OCI-LY1 (cell line): ENCODE results near the gene FAM200A.

Experiments used
- CTCF ChIP-seq: fragments of 200-600 bp; sonication (generic), shearing (Covaris generic); IDR thresholded peaks from 2 replicates; pipeline ENCODE4 v1.5.1; 2017; ENCODE audit warnings: mild to moderate bottlenecking, antibody characterized with exemption, low read length, moderate library complexity, mixed read lengths
- EZH2 ChIP-seq: fragments of 200-600 bp; sonication (generic), shearing (Covaris generic); IDR thresholded peaks from 2 replicates; pipeline ENCODE4 v1.8.0; 2017; ENCODE audit warnings: borderline replicate concordance, mixed run types, mild to moderate bottlenecking, antibody characterized with exemption, low read length, moderate library complexity, mixed read lengths

DNA sequence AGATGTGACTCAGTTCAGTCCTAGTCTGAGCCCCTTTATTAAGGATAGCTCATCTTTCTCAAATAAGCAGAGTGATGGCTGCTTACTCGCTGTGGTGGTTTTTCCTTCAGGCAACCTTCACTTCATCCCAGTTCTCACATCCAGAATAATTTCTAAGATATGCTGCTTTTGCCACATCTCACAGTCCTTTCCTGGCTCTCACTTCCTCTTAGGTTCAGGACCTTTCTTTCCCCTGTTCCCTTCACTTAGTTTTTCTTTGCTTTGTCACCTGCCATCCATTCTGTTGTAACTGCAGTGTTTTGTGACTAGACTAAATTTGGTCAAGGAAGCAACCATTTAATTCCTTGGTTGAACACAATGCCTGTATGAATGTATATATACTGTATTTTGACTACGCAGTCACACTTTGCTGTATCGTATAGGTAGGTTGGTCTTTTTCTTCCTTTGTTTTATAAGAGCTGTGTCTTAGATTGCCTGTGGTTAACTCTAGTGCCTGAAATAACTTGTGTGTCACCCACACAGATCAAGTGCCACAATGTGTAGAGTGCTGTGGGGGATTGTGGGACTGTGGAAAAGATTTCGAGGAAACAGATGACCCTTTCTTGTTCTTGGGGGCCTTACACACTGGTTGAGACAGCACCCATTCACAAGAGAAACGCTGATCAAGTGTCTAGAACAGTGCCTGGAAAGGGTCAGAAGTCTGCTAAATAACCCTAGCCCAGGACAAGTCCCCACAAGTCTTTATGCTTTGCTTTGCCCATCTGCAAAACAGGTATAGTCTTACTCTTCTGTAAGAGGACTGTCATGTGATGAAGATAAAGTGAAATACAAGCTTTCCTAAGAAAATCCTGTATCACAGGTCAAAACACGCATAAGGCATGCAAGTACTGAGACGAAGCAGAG lies 9.2 kb upstream of the FAM200A start:
- TF ChIP-seq CTCF (no peak), EZH2 (no peak)
